ENCODE data around the gene CALM3.
A peak's percentile ranks its signal among the peaks of the same experiment; 100 is the strongest.

The CALM3 gene

DNA sequence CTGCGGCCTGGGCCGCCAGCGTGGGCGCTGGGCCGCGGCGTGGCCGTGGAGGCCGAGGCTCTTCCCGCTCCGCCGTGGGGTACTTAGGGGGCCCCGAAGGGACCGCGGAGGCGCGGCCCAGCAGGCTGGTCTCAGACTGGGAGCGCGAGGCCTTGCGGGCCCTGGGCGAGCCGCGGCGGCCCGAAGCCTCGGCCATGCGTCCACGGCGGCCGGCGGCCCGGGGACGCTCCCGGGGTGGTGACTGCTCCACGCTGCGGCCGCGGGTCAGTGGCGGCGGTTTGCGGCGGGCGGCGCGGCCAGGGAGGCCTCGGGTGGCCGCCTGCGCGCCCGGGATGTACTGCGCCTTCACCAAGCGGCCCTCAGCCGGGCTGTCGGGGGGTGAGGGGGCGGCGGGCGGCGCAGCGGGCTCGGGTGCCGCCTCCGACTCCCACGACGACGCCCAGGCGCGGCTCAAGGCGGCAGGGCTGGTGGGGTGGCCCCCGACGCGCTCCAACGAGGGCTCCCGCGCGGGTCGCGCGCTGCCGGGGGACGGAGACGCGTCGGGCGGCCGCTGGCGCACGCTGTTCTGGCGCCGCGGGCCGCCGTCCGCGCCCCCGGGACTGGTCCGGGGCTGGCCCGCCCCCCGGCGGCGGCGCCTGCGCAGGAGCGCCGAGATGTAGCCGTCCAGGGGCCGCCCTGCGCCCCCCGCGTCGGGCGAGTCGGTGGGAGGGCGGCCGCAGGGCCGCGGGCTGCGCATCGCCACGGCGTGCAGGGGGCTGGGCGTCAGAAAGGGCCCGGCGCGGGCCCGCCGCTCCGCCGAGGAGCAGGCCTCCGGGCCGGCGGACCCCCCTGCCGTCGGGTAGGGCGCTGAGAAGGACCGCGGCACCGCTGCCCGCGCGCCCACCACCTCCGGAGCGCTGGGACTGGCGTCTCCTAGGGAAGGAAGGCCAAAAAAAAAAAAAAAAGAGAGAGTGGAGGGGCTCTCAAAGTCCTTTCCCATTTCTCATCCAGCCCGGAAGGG lies 48.1 kb downstream of the CALM3 start:
- Mint-ChIP-seq H3K4me3 (peak overlapping the region; percentile 59), H3K27me3 (ENCODE audit: low read depth, poor library complexity) (peaks cover 84% of the 10 kb centered on the region), H3K9me3 (peaks cover 41% of the 10 kb centered on the region), H3K36me3 (ENCODE audit: low read depth) (peaks cover 62% of the 10 kb centered on the region), H3K27ac (no peak overlapping the region), H3K4me1 (peaks cover 21% of the 10 kb centered on the region)
- DNase-seq, result peak; percentile 42
- TF ChIP-seq, protein P1, sequence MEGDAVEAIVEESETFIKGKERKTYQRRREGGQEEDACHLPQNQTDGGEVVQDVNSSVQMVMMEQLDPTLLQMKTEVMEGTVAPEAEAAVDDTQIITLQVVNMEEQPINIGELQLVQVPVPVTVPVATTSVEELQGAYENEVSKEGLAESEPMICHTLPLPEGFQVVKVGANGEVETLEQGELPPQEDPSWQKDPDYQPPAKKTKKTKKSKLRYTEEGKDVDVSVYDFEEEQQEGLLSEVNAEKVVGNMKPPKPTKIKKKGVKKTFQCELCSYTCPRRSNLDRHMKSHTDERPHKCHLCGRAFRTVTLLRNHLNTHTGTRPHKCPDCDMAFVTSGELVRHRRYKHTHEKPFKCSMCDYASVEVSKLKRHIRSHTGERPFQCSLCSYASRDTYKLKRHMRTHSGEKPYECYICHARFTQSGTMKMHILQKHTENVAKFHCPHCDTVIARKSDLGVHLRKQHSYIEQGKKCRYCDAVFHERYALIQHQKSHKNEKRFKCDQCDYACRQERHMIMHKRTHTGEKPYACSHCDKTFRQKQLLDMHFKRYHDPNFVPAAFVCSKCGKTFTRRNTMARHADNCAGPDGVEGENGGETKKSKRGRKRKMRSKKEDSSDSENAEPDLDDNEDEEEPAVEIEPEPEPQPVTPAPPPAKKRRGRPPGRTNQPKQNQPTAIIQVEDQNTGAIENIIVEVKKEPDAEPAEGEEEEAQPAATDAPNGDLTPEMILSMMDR (IDR thresholded peaks at IDR 0.05), result no peak

DNA sequence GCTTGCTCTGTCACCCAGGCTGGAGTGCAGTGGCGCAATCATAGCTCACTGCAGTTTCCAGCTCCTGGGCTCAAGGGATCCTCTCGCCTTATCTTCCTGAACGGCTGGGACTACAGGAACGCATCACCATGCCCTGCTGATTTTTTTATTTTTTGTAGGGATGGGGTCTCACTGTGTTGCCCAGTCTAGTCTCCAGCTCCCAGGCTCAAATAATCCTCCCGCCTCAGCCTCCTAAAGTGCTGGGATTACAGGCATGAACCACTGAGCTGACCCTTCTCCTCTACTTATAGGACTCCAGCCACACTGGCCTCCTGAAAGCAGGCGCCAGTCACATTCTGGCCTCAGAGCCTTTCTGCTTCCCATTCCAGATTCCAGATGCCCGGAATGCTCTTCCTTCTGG lies 49.3 kb downstream of the CALM3 start:
- TF ChIP-seq, protein P1 (IDR thresholded peaks at IDR 0.05), result no peak
- Mint-ChIP-seq H3K27ac (no peak overlapping the region), H3K9me3 (peaks cover 41% of the 10 kb centered on the region), H3K27me3 (ENCODE audit: low read depth, poor library complexity) (peaks cover 72% of the 10 kb centered on the region), H3K4me3 (peak overlapping the region; percentile 41), H3K4me1 (peaks cover 27% of the 10 kb centered on the region), H3K36me3 (ENCODE audit: low read depth) (peaks cover 62% of the 10 kb centered on the region)
- no peak for DNase-seq

DNA sequence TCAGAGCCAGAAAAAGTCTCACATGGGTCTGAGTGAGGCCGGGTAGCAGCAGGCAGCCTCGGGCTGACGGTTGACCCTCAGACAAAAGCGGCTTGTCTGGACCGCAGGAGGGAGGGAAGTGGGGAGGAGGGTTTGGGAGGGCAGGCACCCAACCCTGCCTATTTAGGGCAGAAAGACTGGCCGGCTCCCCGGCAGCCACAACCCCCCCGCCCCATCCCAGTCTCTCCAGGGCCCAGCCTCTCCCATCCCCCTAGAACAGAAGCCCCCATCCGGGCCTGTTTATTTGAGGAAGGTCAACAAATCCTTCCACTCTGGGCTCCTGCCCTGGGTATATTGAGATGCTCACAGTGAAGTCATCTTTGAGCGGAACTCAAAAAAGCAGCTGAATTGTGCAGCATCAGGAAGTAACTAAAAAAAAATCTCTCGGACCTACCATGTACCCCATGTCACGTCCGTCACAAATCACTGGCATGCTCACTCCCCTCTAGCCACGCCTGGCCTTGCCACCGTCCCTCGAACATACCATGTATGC lies 53.6 kb downstream of the CALM3 start:
- H3K9me3 Mint-ChIP-seq, result peaks cover 16% of the 10 kb centered on the region
- peak overlapping the region; percentile 92 for H3K27ac Mint-ChIP-seq
- peaks cover 55% of the 10 kb centered on the region for H3K36me3 Mint-ChIP-seq (ENCODE audit: low read depth)
- TF ChIP-seq, protein P1 (IDR thresholded peaks at IDR 0.05), result no peak
- peaks cover 45% of the 10 kb centered on the region for H3K27me3 Mint-ChIP-seq (ENCODE audit: low read depth, poor library complexity)
- H3K4me1 Mint-ChIP-seq, result peaks cover 32% of the 10 kb centered on the region
- H3K4me3 Mint-ChIP-seq, result peak overlapping the region; percentile 67
- DNase-seq, result peak; percentile 16

DNA sequence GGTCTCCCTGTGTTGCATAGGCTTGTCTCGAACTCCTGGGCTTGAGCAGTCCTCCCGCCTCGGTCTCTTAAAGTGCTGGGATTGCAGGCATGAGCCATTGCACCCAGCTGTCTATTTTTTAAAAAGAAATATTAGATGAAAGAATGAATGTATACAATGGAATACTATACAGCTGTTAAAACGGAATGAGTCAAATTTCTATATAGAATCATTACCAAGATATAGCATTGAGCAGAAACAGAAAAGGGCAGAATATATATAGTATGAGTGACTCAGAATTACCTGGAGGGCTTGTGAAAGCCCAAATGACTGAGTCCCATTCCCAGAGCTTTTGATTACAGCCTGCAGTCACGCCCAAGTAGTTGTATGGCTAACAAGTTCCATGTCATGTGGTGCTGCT lies 55.4 kb downstream of the CALM3 start:
- Mint-ChIP-seq H3K36me3 (ENCODE audit: low read depth) (peaks cover 37% of the 10 kb centered on the region), H3K4me3 (no peak overlapping the region), H3K27ac (no peak overlapping the region), H3K9me3 (no peaks in the 10 kb centered on the region), H3K4me1 (peaks cover 37% of the 10 kb centered on the region), H3K27me3 (ENCODE audit: low read depth, poor library complexity) (peaks cover 26% of the 10 kb centered on the region)
- TF ChIP-seq, protein P1 (IDR thresholded peaks at IDR 0.05), result no peak
- DNase-seq, result no peak

DNA sequence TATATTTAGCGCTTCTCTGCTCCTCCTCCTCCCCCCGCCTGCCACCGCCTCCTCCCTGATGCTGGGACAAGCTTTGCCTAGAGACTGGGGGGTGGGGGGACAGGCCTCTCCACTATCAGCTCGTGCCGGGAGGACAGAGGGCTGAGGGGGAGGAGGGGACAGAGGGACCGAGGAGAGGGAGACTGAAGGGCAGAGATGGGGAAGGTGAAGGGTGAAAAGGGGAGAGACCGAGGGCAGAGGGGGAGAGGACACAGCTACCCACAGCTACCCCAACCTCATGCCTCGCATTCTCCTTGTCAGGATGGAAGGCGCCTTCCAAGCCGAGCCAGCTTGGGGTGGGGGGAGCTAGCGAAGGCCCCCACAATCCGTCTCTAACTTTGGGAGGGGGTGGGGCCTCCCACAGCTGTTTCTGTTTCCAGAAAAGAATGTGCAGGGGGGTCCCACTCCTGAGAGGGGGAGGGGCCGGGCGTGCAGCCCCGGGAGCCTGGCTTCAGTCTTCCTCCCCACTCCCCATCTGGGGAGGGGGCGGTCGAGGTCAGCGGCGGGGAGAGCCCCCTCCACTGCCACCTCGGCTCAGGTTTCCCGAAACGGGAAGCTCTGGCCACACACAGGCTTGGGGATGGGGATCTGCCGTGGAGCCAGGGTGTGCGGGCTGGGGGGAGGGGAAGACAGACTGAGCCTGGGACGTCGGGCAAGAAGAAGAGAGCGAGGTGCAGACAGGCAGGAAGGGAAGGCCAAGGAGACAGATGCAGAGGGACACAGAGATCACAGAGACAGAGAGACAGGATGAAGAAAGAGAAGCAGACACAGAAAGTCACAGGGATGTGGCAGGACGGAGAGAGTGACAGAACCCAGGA lies 58.2 kb downstream of the CALM3 start:
- DNase-seq, result peak; percentile 79
- Mint-ChIP-seq H3K27me3 (ENCODE audit: low read depth, poor library complexity) (peaks cover 15% of the 10 kb centered on the region), H3K36me3 (ENCODE audit: low read depth) (peaks cover 14% of the 10 kb centered on the region), H3K4me3 (peak overlapping the region; percentile 94), H3K9me3 (no peaks in the 10 kb centered on the region), H3K4me1 (peaks cover 35% of the 10 kb centered on the region), H3K27ac (peak overlapping the region; percentile 95)
- TF ChIP-seq, protein P1 (IDR thresholded peaks at IDR 0.05), result no peak

Measured in nephron progenitor cell (in vitro differentiated cells).